HG02763 (cell line): ENCODE data around the gene POLR2J2.
"Not testable (repeated sequence)": the region's sequence is repeated elsewhere in the genome, so short reads cannot be mapped to it uniquely, and the experiment has no call there.

Source experiments
- ATAC-seq: cut with Tn5 transposase; IDR thresholded peaks from one replicate; pipeline ENCODE4 v1.9.1; 2021; ENCODE audit warnings: mild to moderate bottlenecking, moderate library complexity; ENCODE audit not compliant: unreplicated experiment

The POLR2J2 gene

GRCh38 chr7:102671166-102671955 is at the start of gene POLR2J2:
Gene POLR2J2 (minus strand): TSS chr7:102671663. CDS start chr7:102671601, 62 bp downstream.
- ATAC-seq, result peak; percentile 68

GRCh38 chr7:102718491-102718890 is 47.0 kb upstream of the POLR2J2 start:
- ATAC-seq, result not testable (repeated sequence)

GRCh38 chr7:102715718-102716117 is 44.3 kb upstream of the POLR2J2 start:
- peak; percentile 39 for ATAC-seq

- ATAC-seq, result not testable (repeated sequence)
These were observed 43.5 kb upstream of the POLR2J2 start for GRCh38 chr7:102714774-102715522.

- ATAC-seq, result peak; percentile 76
These were observed 42.2 kb upstream of the POLR2J2 start for GRCh38 chr7:102713691-102714080.

- peak; percentile 62 for ATAC-seq
These were observed 41.7 kb upstream of the POLR2J2 start for GRCh38 chr7:102713011-102713690.

- not testable (repeated sequence) for ATAC-seq
These were observed 27.7 kb upstream of the POLR2J2 start for GRCh38 chr7:102698962-102699750.

- ATAC-seq, result not testable (repeated sequence)
These were observed 26.4 kb upstream of the POLR2J2 start for GRCh38 chr7:102697642-102698512.

GRCh38 chr7:102696009-102696408 is 24.5 kb upstream of the POLR2J2 start:
- not testable (repeated sequence) for ATAC-seq

- ATAC-seq, result peak; percentile 55
These were observed 23.6 kb upstream of the POLR2J2 start for GRCh38 chr7:102695033-102695552.

GRCh38 chr7:102694008-102694407 is 22.5 kb upstream of the POLR2J2 start:
- ATAC-seq, result not testable (repeated sequence)

- not testable (repeated sequence) for ATAC-seq
These were observed 19.1 kb upstream of the POLR2J2 start for GRCh38 chr7:102690602-102691001.

GRCh38 chr7:102689436-102690282 is 18.2 kb upstream of the POLR2J2 start:
- peak; percentile 72 for ATAC-seq

GRCh38 chr7:102688299-102689036 is 17.0 kb upstream of the POLR2J2 start:
- ATAC-seq, result peak; percentile 62

- not testable (repeated sequence) for ATAC-seq
These were observed 11.1 kb upstream of the POLR2J2 start for GRCh38 chr7:102682560-102682959.

- not testable (repeated sequence) for ATAC-seq
These were observed 9.3 kb upstream of the POLR2J2 start for GRCh38 chr7:102680780-102681179.

GRCh38 chr7:102675545-102675944 is 4.1 kb upstream of the POLR2J2 start:
- not testable (repeated sequence) for ATAC-seq
